ENCODE measurements around the gene C5orf34. TPM values are rescaled to one million over a fixed set of nuclear protein-coding genes. Genes with fewer than 3 reads are reported as not detected.

The C5orf34 gene
- total RNA-seq, 1 experiment from 2014 or later, result 5.9 TPM

- peaks cover 76% of the 10 kb centered on the region for H3K36me3 Mint-ChIP-seq (ENCODE audit: insufficient read depth, unreplicated experiment)
- H3K27me3 Mint-ChIP-seq (ENCODE audit: insufficient read depth, unreplicated experiment), result no peaks in the 10 kb centered on the region
- intact Hi-C loops (cut with micrococcal nuclease), result no loop called here
- DNase-seq (ENCODE audit: unreplicated experiment), result no peak
- CTCF ChIA-PET, result no interaction called here
- no peak overlapping the region for H3K27ac Mint-ChIP-seq (ENCODE audit: low read depth, unreplicated experiment)
- TF ChIP-seq, protein P1, sequence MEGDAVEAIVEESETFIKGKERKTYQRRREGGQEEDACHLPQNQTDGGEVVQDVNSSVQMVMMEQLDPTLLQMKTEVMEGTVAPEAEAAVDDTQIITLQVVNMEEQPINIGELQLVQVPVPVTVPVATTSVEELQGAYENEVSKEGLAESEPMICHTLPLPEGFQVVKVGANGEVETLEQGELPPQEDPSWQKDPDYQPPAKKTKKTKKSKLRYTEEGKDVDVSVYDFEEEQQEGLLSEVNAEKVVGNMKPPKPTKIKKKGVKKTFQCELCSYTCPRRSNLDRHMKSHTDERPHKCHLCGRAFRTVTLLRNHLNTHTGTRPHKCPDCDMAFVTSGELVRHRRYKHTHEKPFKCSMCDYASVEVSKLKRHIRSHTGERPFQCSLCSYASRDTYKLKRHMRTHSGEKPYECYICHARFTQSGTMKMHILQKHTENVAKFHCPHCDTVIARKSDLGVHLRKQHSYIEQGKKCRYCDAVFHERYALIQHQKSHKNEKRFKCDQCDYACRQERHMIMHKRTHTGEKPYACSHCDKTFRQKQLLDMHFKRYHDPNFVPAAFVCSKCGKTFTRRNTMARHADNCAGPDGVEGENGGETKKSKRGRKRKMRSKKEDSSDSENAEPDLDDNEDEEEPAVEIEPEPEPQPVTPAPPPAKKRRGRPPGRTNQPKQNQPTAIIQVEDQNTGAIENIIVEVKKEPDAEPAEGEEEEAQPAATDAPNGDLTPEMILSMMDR (IDR thresholded peaks at IDR 0.05; ENCODE audit: unreplicated experiment), result no peak
- H3K4me3 Mint-ChIP-seq (ENCODE audit: unreplicated experiment), result no peak overlapping the region
- H3K4me1 Mint-ChIP-seq (ENCODE audit: insufficient read depth, unreplicated experiment), result peaks cover 13% of the 10 kb centered on the region
- BruUV-seq (replicated peaks), result no TSS peak
- POLR2A ChIA-PET, result no interaction called here
- H3K9me3 Mint-ChIP-seq (ENCODE audit: unreplicated experiment), result no peaks in the 10 kb centered on the region
Observed at GRCh38 chr5:43548358-43548757, 33.4 kb upstream of the C5orf34 start.

DNA sequence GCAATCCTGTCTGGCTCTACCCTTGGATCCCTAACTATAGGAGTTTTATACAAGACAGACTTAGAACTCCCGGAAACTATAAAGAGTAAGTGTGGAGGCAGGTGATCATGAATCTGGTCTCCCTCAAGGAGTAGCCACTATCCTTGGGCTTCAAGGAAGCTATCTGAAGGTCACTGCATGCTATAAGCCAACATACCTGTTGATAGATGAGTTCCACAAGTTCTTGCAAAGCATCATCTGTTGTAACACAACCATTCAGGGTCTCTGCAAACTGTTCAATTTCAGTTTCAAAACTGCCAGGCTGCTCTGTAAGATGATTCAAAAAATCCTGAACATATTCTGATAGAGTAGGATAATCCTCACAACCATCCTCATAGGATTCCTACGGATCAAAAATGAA is 32.6 kb upstream of the C5orf34 start:
- no peaks in the 10 kb centered on the region for H3K9me3 Mint-ChIP-seq (ENCODE audit: unreplicated experiment)
- BruUV-seq (replicated peaks), result no TSS peak
- POLR2A ChIA-PET, result no interaction called here
- H3K4me3 Mint-ChIP-seq (ENCODE audit: unreplicated experiment), result no peak overlapping the region
- H3K27ac Mint-ChIP-seq (ENCODE audit: low read depth, unreplicated experiment), result no peak overlapping the region
- CTCF ChIA-PET, result no interaction called here
- DNase-seq (ENCODE audit: unreplicated experiment), result no peak
- intact Hi-C loops (cut with micrococcal nuclease), result no loop called here
- peaks cover 13% of the 10 kb centered on the region for H3K4me1 Mint-ChIP-seq (ENCODE audit: insufficient read depth, unreplicated experiment)
- peaks cover 84% of the 10 kb centered on the region for H3K36me3 Mint-ChIP-seq (ENCODE audit: insufficient read depth, unreplicated experiment)
- no peaks in the 10 kb centered on the region for H3K27me3 Mint-ChIP-seq (ENCODE audit: insufficient read depth, unreplicated experiment)
- TF ChIP-seq, protein P1 (IDR thresholded peaks at IDR 0.05; ENCODE audit: unreplicated experiment), result no peak

DNA sequence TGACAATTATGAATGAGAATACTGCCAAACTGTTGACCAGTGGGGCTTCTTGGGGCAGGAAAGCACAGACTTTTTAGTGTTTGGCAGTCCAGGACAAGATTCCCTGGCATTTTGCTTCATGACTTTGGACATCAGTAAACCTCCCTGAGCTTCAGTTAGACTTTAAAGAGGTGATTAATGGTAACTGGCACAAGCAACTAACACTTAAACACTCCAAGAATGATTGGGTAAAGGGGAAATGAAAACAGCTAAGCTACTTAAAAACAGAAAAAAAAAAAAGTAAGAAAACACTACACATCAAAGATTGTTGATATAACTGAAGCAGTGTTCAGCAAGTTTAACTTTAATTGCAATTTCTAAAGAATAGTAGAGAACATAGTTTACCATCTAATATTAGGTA is 28.5 kb upstream of the C5orf34 start:
- POLR2A ChIA-PET, result interaction anchor here (2.1 kb wide), 1 partner anchor 12 kb away, joined by 10 read pairs; no protein-coding TSS in a partner anchor
- TF ChIP-seq, protein P1 (IDR thresholded peaks at IDR 0.05; ENCODE audit: unreplicated experiment), result no peak
- BruUV-seq (replicated peaks), result no TSS peak

DNA sequence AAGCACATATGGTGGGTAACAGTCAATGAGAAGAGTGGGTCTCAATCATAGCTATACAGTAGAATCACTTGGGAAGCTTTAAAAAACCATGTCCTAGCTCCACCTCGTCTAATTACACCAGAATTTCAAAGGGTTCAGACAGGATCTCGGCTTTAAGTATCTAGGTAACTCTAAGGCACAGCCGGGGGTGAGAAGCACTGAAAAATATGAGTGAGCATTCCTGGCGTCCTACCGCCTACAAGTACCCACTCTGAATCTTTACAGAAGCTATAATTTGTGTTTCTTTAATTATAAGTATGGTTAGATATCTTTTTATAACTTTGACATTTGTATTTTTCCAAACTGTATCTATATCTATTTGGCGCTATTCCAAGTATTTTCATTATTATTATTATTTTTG is 25.8 kb upstream of the C5orf34 start:
- intact Hi-C loops (cut with micrococcal nuclease), result no loop called here
- peaks cover 94% of the 10 kb centered on the region for H3K36me3 Mint-ChIP-seq (ENCODE audit: insufficient read depth, unreplicated experiment)
- no TSS peak for BruUV-seq (replicated peaks)
- POLR2A ChIA-PET, result interaction anchor here (0.9 to 1.5 kb wide), 6 partner anchors 9 to 26 kb away, joined by 3 to 6 read pairs (median 3); partner anchors contain the start of gene C5orf34
- no peaks in the 10 kb centered on the region for H3K9me3 Mint-ChIP-seq (ENCODE audit: unreplicated experiment)
- H3K4me3 Mint-ChIP-seq (ENCODE audit: unreplicated experiment), result no peak overlapping the region
- H3K27me3 Mint-ChIP-seq (ENCODE audit: insufficient read depth, unreplicated experiment), result no peaks in the 10 kb centered on the region
- no peak for DNase-seq (ENCODE audit: unreplicated experiment)
- CTCF ChIA-PET, result interaction anchor here (0.6 to 1.7 kb wide), 7 partner anchors 10 to 103 kb away, joined by 3 to 5 read pairs (median 4); no protein-coding TSS in a partner anchor
- TF ChIP-seq, protein P1 (IDR thresholded peaks at IDR 0.05; ENCODE audit: unreplicated experiment), result no peak
- peaks cover 7% of the 10 kb centered on the region for H3K4me1 Mint-ChIP-seq (ENCODE audit: insufficient read depth, unreplicated experiment)
- no peak overlapping the region for H3K27ac Mint-ChIP-seq (ENCODE audit: low read depth, unreplicated experiment)

More for the DNA sequence above, 28.5 kb upstream of the C5orf34 start:
- Mint-ChIP-seq H3K27ac (ENCODE audit: low read depth, unreplicated experiment) (no peak overlapping the region), H3K36me3 (ENCODE audit: insufficient read depth, unreplicated experiment) (peaks cover 97% of the 10 kb centered on the region), H3K27me3 (ENCODE audit: insufficient read depth, unreplicated experiment) (no peaks in the 10 kb centered on the region), H3K9me3 (ENCODE audit: unreplicated experiment) (no peaks in the 10 kb centered on the region), H3K4me1 (ENCODE audit: insufficient read depth, unreplicated experiment) (peaks cover 7% of the 10 kb centered on the region), H3K4me3 (ENCODE audit: unreplicated experiment) (no peak overlapping the region)
- CTCF ChIA-PET, result interaction anchor here (1.1 kb wide), 1 partner anchor 13 kb away, joined by 3 read pairs; no protein-coding TSS in a partner anchor
- DNase-seq (ENCODE audit: unreplicated experiment), result peak; percentile 8
- intact Hi-C loops (cut with micrococcal nuclease), result no loop called here
